GM12878 (cell line): ENCODE data around the gene NRN1L. TPM values are rescaled to one million over a fixed set of nuclear protein-coding genes. Genes with fewer than 3 reads are reported as not detected.

Experiments
- ATAC-seq: fragments of 200-7000 bp; cut with Tn5 transposase; 3 replicates; pipeline ENCODE4 v1.9.1; 2020; ENCODE audit warnings: mild to moderate bottlenecking, moderate library complexity
- BruUV-seq: library from RNA; stranded (reverse); fragments of 400-500 nt; replicated peaks from 2 replicates; lab custom pipeline; 2021; lab: Mats Ljungman, UMichigan
- CTCF ChIA-PET: fragments of 300-600 bp; sonication (Branson Sonifier 250); formaldehyde crosslinking; extraction: SDS; loops from one replicate; lab custom pipeline; 2021; ENCODE audit warnings: inconsistent platforms; lab: Yijun Ruan, JAX
- POLR2A ChIA-PET: fragments of 350-600 bp; formaldehyde crosslinking; extraction: SDS; loops from one replicate; lab custom pipeline; 2021; ENCODE audit warnings: inconsistent platforms; lab: Charles Lee
- RAD21 ChIA-PET: fragments of 300-600 bp; sonication (Branson Sonifier 250); formaldehyde crosslinking; loops from one replicate; lab custom pipeline; 2023; ENCODE audit warnings: antibody characterized with exemption; ENCODE audit not compliant: unreplicated experiment; lab: Charles Lee
- SMC1A ChIA-PET: fragments of 300-600 bp; sonication (Branson Sonifier 250); formaldehyde crosslinking; loops from one replicate; lab custom pipeline; 2023; ENCODE audit not compliant: unreplicated experiment, uncharacterized antibody; lab: Charles Lee
- DNase-seq: peaks from one replicate; pipeline ENCODE4 v3.0.0-alpha.2; 2011; ENCODE audit warnings: low read depth, low spot score
- FAIRE-seq: peaks from 3 replicates; lab custom pipeline; 2011; peaks lifted over from hg19 to GRCh38; lab: Jason Lieb, UNC
- H2AFZ ChIP-seq: 2 replicates; pipeline ENCODE4 v1.6.0; 2011; ENCODE audit warnings: low read depth, low read length, control low read depth; ENCODE audit not compliant: control insufficient read depth
- H3K27ac ChIP-seq: 2 replicates; pipeline ENCODE4 v1.5.1; 2011; ENCODE audit warnings: control low read depth; ENCODE audit not compliant: control insufficient read depth, insufficient read depth
- H3K27me3 ChIP-seq, 2 experiments: replicated peaks in 1 of 2; 2 replicates each; pipeline versions ENCODE4 v1.6.0 to v1.6.1; 2011; ENCODE audit warnings: low read length in 1 of 2; ENCODE audit not compliant: control insufficient read depth in 2 of 2, insufficient read depth in 2 of 2
- H3K36me3 ChIP-seq, 2 experiments: 2 replicates each; pipeline ENCODE4 v1.5.1; 2011; ENCODE audit warnings: low read length in 1 of 2; ENCODE audit not compliant: control insufficient read depth in 2 of 2, insufficient read depth in 2 of 2
- H3K4me1 ChIP-seq: 2 replicates; pipeline ENCODE4 v1.6.1; 2011; ENCODE audit warnings: mild to moderate bottlenecking, low read length, moderate library complexity, mixed read lengths; ENCODE audit not compliant: control insufficient read depth, insufficient read depth
- H3K4me2 ChIP-seq: 2 replicates; pipeline ENCODE4 v1.6.0; 2011; ENCODE audit warnings: control low read depth; ENCODE audit not compliant: control insufficient read depth, insufficient read depth
- H3K4me3 ChIP-seq: fragments of 200-600 bp; sonication (generic); 2 replicates; pipeline ENCODE4 v1.5.1; 2016
- H3K79me2 ChIP-seq: 2 replicates; pipeline ENCODE4 v1.6.0; 2011; ENCODE audit warnings: low read length; ENCODE audit not compliant: control insufficient read depth, insufficient read depth
- H3K9ac ChIP-seq: 2 replicates; pipeline ENCODE4 v1.8.0; 2011; ENCODE audit warnings: low read length, control low read depth, mixed read lengths; ENCODE audit not compliant: control insufficient read depth, insufficient read depth
- H3K9me3 ChIP-seq: replicated peaks from 3 replicates; pipeline ENCODE4 v1.5.1; 2011; ENCODE audit warnings: mild to moderate bottlenecking, low read length; ENCODE audit not compliant: control insufficient read depth, insufficient read depth
- H4K20me1 ChIP-seq: 2 replicates; pipeline ENCODE4 v1.6.0; 2011; ENCODE audit not compliant: control insufficient read depth, insufficient read depth
- BRCA1 ChIP-seq: IDR thresholded peaks from 2 replicates; pipeline ENCODE4 v1.6.1; 2011; ENCODE audit warnings: low read depth, low read length, improper control_type of control experiment
- CEBPB ChIP-seq, 2 experiments: fragments of 150-350 bp in 1 of 2; IDR thresholded peaks; 2 replicates each; pipeline ENCODE4 v1.6.1; 2012 to 2014; ENCODE audit warnings: low read depth in 2 of 2, low read length in 2 of 2, borderline replicate concordance in 1 of 2, inconsistent platforms in 1 of 2
- CHD4 ChIP-seq: fragments of 200-600 bp; sonication (generic); IDR thresholded peaks from 2 replicates; pipeline ENCODE4 v1.6.1; 2016; ENCODE audit warnings: mild to moderate bottlenecking
- CREM ChIP-seq: IDR thresholded peaks from 2 replicates; pipeline ENCODE4 v1.6.1; 2014; ENCODE audit warnings: antibody characterized with exemption, low read depth
- DPF2 ChIP-seq: fragments of 450-650 bp; IDR thresholded peaks from 2 replicates; pipeline ENCODE4 v1.6.1; 2017; ENCODE audit warnings: mild to moderate bottlenecking
- EGR1 ChIP-seq, 2 experiments: IDR thresholded peaks; 1 replicate in 1 of 2; 2 replicates in 1 of 2; pipeline ENCODE4 v1.6.1; 2011 to 2012; ENCODE audit warnings: low read depth in 2 of 2, low read length in 2 of 2, borderline replicate concordance in 1 of 2, mild to moderate bottlenecking in 1 of 2, moderate library complexity in 1 of 2
- GABPA ChIP-seq: IDR thresholded peaks from 2 replicates; pipeline ENCODE4 v1.6.1; 2014; ENCODE audit warnings: antibody characterized with exemption, low read depth, mild to moderate bottlenecking, inconsistent platforms
- HDGF ChIP-seq: fragments of 450-650 bp; IDR thresholded peaks from 2 replicates; pipeline ENCODE4 v1.6.1; 2016; ENCODE audit warnings: antibody characterized with exemption
- LARP7 ChIP-seq: fragments of 450-650 bp; IDR thresholded peaks from 2 replicates; pipeline ENCODE4 v1.6.1; 2017; ENCODE audit warnings: mild to moderate bottlenecking
- MYB ChIP-seq: fragments of 150-350 bp; IDR thresholded peaks from 2 replicates; pipeline ENCODE4 v1.6.1; 2014; ENCODE audit warnings: mild to moderate bottlenecking, low read depth, low read length, borderline replicate concordance
- NR2F1 ChIP-seq: fragments of 450-650 bp; conservative IDR thresholded peaks from 2 replicates; pipeline ENCODE4 v1.6.1; 2017; ENCODE audit warnings: mild to moderate bottlenecking
- POLR2A ChIP-seq: IDR thresholded peaks from 2 replicates; pipeline ENCODE4 v1.6.1; 2011; ENCODE audit warnings: low read depth, mild to moderate bottlenecking, low read length
- POLR2AphosphoS5 ChIP-seq: IDR thresholded peaks from 2 replicates; pipeline ENCODE4 v1.6.1; 2011; ENCODE audit warnings: mild to moderate bottlenecking, low read length, inconsistent platforms
- STAT3 ChIP-seq: IDR thresholded peaks from 2 replicates; pipeline ENCODE4 v1.6.1; 2011; ENCODE audit warnings: low read depth, low read length, improper control_type of control experiment
- TAF1 ChIP-seq: IDR thresholded peaks from 2 replicates; pipeline ENCODE4 v1.6.1; 2011; ENCODE audit warnings: mild to moderate bottlenecking, low read depth, low read length, borderline replicate concordance
- TCF3 ChIP-seq: IDR thresholded peaks from 2 replicates; pipeline ENCODE4 v1.6.1; 2012; ENCODE audit warnings: low read depth, mild to moderate bottlenecking, low read length, borderline replicate concordance; ENCODE audit not compliant: insufficient read depth
- USF1 ChIP-seq: IDR thresholded peaks from 2 replicates; pipeline ENCODE4 v1.6.1; 2011; ENCODE audit warnings: borderline replicate concordance, low read depth, mild to moderate bottlenecking, moderate library complexity, mixed read lengths, low read length; ENCODE audit not compliant: insufficient read depth; ENCODE audit errors: extremely low read length
- ZBTB11 ChIP-seq: fragments of 450-650 bp; formaldehyde crosslinking; IDR thresholded peaks from 2 replicates; pipeline ENCODE4 v1.5.0; 2022; ENCODE audit warnings: mild to moderate bottlenecking, missing genetic modification characterization
- ZNF24 ChIP-seq: fragments of 450-650 bp; IDR thresholded peaks from 2 replicates; pipeline ENCODE4 v1.6.1; 2017; ENCODE audit warnings: antibody characterized with exemption, mild to moderate bottlenecking
- ZSCAN29 ChIP-seq: fragments of 450-650 bp; IDR thresholded peaks from 2 replicates; pipeline ENCODE4 v1.6.1; 2017; ENCODE audit warnings: mild to moderate bottlenecking, moderate library complexity
- WGBS: methylation state at CpG from one replicate; pipeline ENCODE4 v1.1.6; 2016; ENCODE audit warnings: low lambda C conversion rate; ENCODE audit not compliant: insufficient replicate concordance, insufficient coverage; ENCODE audit errors: missing lambda C conversion rate; 5-methylcytosine and 5-hydroxymethylcytosine counted together
- in situ Hi-C: fragments of 300-500 bp; cut with MboI; formaldehyde crosslinking; loops from 9 replicates; pipeline ENCODE4 v1.14.3; 2018; ENCODE audit warnings: mixed read lengths
- intact Hi-C: fragments of 100-400 bp; cut with micrococcal nuclease; formaldehyde crosslinking; loops from one replicate; pipeline ENCODE4 v1.14.2; 2022; ENCODE audit not compliant: unreplicated experiment
- polyA plus RNA-seq, 11 experiments: library from polyadenylated mRNA; depleted of rRNA in 4 of 11; unstranded in 6 of 11; stranded (reverse) in 5 of 11; fragments of >200 nt; fragmentation: Nextera tagmentation in 4 of 11; fragmentation: Illumina TruSeq in 1 of 11; extraction: Ambion mirVana in 4 of 11; extraction: Trizol in 1 of 11; gene quantifications; 1 replicate in 1 of 11; 2 replicates in 10 of 11; pipeline versions ENCODE4 v1.2.1 to v1.2.3, GENCODE V29; 2011 to 2016; ENCODE audit warnings: inconsistent platforms in 2 of 11, missing spikeins in 2 of 11, low read depth in 1 of 11
- total RNA-seq, 4 experiments: library from RNA; depleted of rRNA in 3 of 4; stranded (reverse); fragments of >200 nt in 3 of 4; fragmentation: Illumina TruSeq in 1 of 4; extraction: Trizol in 1 of 4; gene quantifications; 2 replicates each; pipeline versions ENCODE4 v1.2.1 to v1.2.3, GENCODE V29; 2013 to 2021

Gene NRN1L
- total and polyA plus RNA-seq, 10 of the 15 experiments (the other 5 are each of a cell fraction or from before 2014, with no cell fraction given) = 0.11 to 0.99 (median 0.28) TPM; not detected in 3

GRCh38 chr16:67847064-67847861 lies 37.4 kb upstream of the NRN1L start, which contains the start of gene CENPT:
CENPT (minus strand) TSS chr16:67847693; CDS start chr16:67833859, 13,834 bp downstream.
- peaks cover 26% of the 10 kb centered on the region for H3K4me1 ChIP-seq
- FAIRE-seq (no peak), ATAC-seq (peak; percentile 70), DNase-seq (no peak)
- peaks cover 0 to 7% of the 10 kb centered on the region in 2 experiments; a peak in 2 of 4 replicates for H3K36me3 ChIP-seq
- ChIA-PET CTCF (interaction anchor here (1.2 to 1.7 kb wide), 3 partner anchors 10 to 37 kb away, joined by 4 to 5 read pairs (median 5); no protein-coding TSS in a partner anchor), SMC1A (interaction anchor here (1.1 kb wide), 1 partner anchor 16 kb away, joined by 3 read pairs; no protein-coding TSS in a partner anchor), POLR2A (interaction anchor here (1.0 to 3.3 kb wide), 6 partner anchors 9 to 44 kb away, joined by 3 to 29 read pairs (median 5); partner anchors contain the start of genes EDC4, RANBP10 and TSNAXIP1), RAD21 (interaction anchor here (1.4 to 1.5 kb wide), 2 partner anchors 36 to 41 kb away, joined by 3 to 5 read pairs; partner anchors contain the start of genes RANBP10 and TSNAXIP1)
- H3K9me3 ChIP-seq = no peaks in the 10 kb centered on the region
- H3K9ac ChIP-seq = peak within 1 kb of the TSS; percentile 77
- peaks cover 69% of the 10 kb centered on the region for H3K79me2 ChIP-seq
- peak within 1 kb of the TSS; percentile 90 for H3K4me2 ChIP-seq
- intact Hi-C loops = loop anchor here (2.0 kb wide), 2 partner anchors 90 to 284 kb away; partner anchors contain the start of genes CTCF and PSMB10
- H4K20me1 ChIP-seq = no peaks in the 10 kb centered on the region
- peak within 1 kb of the TSS; percentile 93 for H2AFZ ChIP-seq
- H3K27me3 ChIP-seq = no peaks in the 10 kb centered on the region
- no TSS peak for BruUV-seq
- WGBS = 2% methylated on average over 36 of the region's 62 CpGs
- H3K4me3 ChIP-seq = peak within 1 kb of the TSS; percentile 84
- peak within 1 kb of the TSS; percentile 81 for H3K27ac ChIP-seq
- in situ Hi-C loops = no loop called here
- TF ChIP-seq POLR2A (peak; percentile 16), MYB (no peak), CEBPB (IDR thresholded peaks at IDR 0.05; ENCODE audit: borderline replicate concordance in 1 of 2, low read depth in 2 of 2, low read length in 2 of 2) (no peak), LARP7 (peak; percentile 31; the same call in 1 of the 2 replicates), CREM (no peak), EGR1 (IDR thresholded peaks at IDR 0.05; ENCODE audit: borderline replicate concordance in 1 of 2, low read depth in 2 of 2, low read length in 2 of 2) (peak in 1 of 2 experiments; percentile 36; a peak in 1 of 3 replicates), TAF1 (0 out of 2 replicates have a peak, but pooled peaks have one; percentile 56), ZSCAN29 (no peak), CHD4 (no peak), HDGF (peak; percentile 36; the same call in 1 of the 2 replicates), BRCA1 (no peak), NR2F1 (no peak), USF1 (peak; percentile 16), POLR2AphosphoS5 (0 out of 2 replicates have a peak, but pooled peaks have one; percentile 59), ZNF24 (0 out of 2 replicates have a peak, but pooled peaks have one; percentile 27), GABPA (no peak), ZBTB11 (0 out of 2 replicates have a peak, but pooled peaks have one; percentile 41), STAT3 (no peak), DPF2 (0 out of 2 replicates have a peak, but pooled peaks have one; percentile 17), TCF3 (0 out of 2 replicates have a peak, but pooled peaks have one; percentile 11)
